HG02884 (cell line): ENCODE results near the gene ACSBG1.
A peak's percentile ranks its signal among the peaks of the same experiment; 100 is the strongest.
"Not testable (repeated sequence)": the region's sequence is repeated elsewhere in the genome, so short reads cannot be mapped to it uniquely, and the experiment has no call there.

Source experiments
- ATAC-seq: cut with Tn5 transposase; IDR thresholded peaks from one replicate; pipeline ENCODE4 v1.9.1; 2021; ENCODE audit warnings: mild to moderate bottlenecking, moderate library complexity; ENCODE audit not compliant: unreplicated experiment

ACSBG1 gene

DNA sequence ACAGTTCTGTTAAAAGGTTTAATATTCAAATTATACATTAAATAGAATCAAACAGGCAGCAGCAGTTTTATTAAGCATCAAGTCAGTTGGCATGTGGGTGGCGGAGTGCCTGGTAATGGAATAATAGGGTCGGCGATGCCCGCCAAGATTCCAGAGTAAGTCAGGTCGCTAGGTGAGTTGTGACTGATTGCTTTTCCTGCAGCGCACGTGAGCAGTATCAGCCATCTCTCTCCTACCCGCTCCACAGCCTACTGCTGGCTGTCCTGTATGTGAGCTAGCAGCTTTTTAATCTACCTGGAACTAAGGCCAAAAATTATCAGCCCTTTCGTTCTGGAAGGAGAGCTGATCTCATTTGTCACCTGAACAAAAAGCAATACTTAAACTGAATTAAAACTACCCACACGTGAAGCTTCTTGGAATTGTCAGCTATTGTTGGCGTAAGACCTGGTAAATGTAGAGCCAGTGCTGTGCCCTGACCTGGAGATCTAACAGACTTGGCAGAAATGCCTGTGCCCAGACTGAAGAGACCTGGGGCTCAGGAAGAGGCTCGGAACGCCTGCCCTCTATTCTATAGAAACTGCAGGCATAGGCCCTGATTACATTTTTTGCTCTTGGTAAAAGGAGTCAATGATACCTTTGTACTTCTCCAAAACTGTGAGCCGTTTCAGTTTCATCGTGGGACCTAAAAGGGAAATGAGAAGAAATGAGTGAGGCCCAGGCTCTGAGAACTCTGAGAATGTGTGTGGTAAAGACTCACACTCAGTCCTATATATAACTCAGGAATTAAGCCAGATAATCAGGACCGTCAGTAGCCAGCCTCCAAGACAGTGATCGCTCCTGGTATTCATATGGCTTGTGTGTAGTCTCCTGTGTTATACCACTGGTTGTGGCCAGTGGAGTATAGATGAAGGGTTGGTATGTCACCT lies 63.3 kb downstream of the ACSBG1 start:
- peak; percentile 72 for ATAC-seq

- ATAC-seq: no peak
These were observed 65.8 kb downstream of the ACSBG1 start for GRCh38 chr15:78168608-78169007.

GRCh38 chr15:78167227-78167888 lies 67.0 kb downstream of the ACSBG1 start:
- peak; percentile 64 for ATAC-seq

DNA sequence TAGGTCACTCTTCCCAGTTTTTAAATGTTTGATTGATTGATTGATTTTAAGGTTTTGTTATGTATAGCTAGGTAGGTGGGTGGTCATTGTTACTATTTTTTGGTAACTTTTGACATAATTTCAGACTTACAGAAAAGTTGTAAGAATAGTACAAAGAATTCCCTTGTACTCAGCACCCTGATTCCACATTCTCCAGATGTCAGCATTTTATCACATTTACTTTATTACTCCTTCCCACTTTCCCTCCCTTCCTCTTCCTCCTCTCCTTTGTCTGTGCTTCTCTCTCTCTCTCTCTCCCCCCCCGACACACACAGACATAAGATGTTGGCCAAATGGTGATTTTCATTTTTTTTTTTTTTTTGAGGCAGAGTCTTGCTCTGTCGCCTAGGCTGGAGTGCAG lies 70.4 kb downstream of the ACSBG1 start:
- no peak for ATAC-seq

GRCh38 chr15:78162038-78162437 lies 72.3 kb downstream of the ACSBG1 start:
- ATAC-seq: no peak

DNA sequence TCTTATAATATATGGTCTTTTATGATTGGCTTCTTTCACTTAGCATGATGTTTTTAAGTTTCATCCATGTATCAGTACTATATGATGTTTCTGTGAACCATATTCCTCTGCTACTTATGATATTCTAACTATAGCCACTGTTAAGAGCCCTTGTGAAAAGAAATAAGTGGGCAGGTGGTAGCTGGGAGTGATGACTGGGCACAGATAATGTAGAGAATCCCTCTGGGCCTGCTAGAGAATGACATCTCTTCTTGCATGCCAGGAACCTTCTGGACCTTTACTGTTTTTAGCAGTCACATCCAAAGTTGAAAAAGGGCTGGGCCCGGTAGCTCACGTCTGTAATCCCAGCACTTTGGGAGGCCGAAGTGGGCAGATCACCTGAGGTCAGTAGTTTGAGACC lies 75.0 kb downstream of the ACSBG1 start:
- no peak for ATAC-seq

DNA sequence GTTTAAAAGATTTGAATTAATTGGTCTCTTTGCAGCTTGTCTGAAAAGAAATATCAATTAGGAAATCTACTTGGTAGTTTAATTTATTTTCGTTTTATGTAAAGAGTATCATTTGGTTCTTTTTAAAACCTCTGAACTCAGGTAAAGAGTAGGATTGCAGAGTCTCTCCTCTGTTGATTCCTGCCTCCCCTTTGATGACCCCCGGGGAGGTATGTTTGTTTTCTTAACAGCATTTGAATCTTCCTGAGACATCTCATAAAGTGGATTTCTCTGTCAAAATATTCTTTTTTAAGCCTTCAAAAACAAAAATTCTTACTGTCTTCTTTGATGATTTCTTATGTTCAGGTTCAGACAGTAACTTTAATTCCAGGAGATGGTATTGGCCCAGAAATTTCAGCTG lies 77.2 kb downstream of the ACSBG1 start:
- no peak for ATAC-seq

GRCh38 chr15:78156653-78157052 lies 77.7 kb downstream of the ACSBG1 start:
- no peak for ATAC-seq

DNA sequence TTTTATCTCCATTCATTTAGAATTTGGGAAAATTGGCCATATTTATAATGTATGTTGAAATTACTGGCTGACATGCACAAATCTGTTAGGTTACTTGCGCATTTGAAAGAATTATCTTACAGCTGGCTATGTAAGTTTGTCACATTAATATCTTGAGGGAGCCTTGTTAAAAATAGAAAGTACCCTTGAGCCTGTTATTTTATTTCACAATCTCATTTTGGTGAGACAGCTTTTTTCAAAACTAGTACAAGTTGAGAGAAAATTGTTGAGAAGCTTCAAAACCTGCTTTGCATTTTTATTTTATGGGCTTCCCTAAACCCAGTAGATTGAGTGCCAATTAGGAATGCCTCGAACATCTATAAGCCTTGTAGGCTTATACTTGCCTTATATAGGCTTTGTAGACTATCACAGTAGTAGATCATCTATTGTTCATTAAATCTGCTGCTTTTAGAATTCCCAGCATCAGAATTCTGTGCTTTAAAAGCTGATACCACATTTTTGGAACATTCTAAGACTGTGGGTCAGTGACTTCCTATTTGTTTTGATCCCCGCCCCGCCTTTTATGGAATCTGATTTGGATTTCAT lies 78.9 kb downstream of the ACSBG1 start:
- ATAC-seq: no peak

DNA sequence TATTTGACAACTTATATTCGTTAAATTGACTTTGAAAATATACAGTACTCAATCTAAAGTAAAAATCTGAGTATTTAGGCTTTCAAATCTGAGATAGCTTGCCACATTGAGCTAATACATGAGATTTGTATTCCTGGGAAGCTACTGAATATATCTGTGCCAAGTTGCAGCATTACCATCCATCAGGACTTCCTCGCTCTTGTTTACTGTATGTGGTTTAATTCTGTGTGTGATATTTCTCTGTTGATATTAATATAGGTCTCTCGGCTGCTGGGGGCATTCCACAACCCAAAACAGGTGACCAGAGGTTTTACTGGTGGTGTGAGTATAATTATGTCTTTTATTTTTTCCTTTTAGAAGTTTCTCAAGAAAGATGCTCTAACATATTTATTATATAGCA lies 79.4 kb downstream of the ACSBG1 start:
- ATAC-seq: no peak

DNA sequence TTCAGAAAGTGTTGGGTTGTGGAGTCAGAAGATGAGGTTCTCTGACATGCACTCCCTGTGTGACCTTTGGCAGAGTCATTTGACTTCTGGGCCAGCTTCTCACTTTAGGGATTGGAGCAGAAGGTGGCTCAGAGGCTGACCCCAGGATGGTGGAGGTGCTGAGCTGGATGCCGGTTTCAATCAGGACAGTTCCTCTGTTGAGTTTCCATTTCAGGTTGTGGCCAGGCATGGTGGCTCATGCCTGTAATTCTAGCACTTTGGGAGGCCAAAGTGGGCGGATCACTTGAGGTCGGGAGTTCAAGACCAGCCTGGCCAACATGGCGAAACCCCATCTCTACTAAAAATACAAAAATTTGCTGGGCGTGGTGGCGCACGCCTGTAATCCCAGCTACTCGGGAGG lies 83.3 kb downstream of the ACSBG1 start:
- not testable (repeated sequence) for ATAC-seq

DNA sequence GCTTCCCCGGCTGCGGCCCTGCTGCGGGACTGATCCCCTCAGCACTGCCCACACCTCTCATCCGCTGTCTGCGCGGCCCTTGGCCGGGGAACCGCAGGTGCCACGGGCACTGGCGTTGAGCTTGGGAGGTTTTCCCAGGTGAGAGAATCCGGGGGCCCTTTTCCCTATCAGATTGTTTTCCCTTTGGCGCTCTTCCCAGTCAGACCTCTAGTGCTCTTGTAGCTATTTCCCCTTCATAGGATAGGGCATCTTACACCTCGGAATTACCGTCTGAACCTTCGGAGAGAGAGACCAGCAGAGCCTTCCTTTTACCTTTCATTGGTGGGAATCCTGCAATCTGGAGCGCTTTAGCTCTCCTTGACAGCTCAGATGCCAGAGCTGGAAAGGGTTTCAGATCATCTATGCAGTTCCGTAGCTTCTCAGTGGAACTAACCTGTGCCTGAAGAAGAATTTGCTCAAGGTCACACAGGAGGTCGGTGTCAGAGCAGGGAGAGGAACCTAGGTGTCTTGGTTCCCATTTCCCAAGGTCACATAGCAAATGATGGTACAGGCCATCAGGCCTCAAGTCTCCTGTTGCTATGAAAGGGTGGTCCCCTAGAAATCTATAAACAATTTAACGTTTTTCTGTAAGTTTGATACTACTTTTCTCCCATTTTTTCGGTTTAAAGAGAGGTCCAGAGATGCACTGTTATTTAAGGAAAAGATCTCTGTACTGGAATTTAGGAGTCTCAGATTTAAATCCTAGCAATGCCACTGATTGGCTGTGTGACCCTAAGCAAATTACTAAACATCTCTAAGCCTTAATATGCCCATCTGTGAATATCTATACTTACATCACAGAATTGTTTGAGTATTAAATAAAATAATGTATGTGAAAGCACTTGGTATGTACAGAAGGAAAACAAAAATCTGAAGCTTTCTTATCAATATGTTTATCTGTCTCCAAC lies 84.3 kb downstream of the ACSBG1 start:
- no peak for ATAC-seq

- ATAC-seq: peak; percentile 81
These were observed 85.1 kb downstream of the ACSBG1 start, which contains the start of gene IDH3A for GRCh38 chr15:78149068-78149804. TSS of gene IDH3A (plus strand) at chr15:78149362. CDS start at chr15:78149404, 42 bp downstream.

DNA sequence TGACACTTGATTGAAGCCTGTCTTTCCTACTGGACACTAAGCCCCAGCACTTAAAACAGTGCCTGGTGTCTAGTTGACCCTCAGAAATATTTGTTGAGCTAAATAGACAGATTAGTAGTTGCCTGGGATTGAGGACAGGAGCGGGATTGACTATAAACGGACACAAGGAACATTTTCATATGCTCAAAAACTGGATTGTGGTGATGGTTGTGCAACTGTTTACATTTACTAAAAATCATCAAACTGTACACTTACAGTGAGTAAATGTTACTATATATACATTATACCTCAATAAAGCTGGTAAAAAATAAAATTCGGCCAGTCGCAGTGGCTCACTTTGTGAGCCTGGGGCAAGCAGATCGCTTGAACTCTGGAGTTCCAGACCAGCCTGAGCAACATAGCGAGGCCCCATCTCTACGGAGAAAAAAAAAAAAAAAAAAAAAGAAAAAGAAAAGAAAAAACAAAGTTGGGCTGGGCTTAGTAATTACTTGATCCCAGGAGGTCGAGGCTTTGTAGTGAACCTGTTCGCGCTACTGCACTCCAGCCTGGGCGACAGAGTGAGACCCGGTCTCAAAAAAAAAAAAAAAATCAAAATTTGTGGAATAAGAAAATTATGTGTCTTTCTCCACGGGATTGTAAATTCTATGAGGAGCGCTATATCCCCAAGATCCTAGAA lies 85.8 kb downstream of the ACSBG1 start:
- no peak for ATAC-seq

DNA sequence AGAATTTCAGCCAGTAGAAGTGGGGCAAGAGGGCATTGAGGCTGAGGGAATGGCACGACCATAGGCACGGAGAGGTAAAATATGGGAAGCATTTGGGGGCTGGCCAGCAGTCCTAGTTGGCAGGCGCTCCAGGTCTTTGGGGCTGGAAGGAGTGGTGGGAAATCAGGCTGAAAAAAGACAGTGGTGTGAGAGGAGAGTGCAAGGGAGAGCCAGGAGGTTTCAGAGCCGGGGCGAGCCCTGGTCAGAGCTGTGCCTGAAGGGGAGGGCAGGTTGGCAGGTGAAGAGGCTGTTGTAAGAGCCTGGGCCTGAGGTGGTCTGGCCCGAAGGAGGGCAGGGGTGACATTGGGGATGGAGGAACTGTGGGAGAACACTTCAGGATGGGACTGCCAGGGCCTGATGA lies 86.8 kb downstream of the ACSBG1 start:
- ATAC-seq: no peak

DNA sequence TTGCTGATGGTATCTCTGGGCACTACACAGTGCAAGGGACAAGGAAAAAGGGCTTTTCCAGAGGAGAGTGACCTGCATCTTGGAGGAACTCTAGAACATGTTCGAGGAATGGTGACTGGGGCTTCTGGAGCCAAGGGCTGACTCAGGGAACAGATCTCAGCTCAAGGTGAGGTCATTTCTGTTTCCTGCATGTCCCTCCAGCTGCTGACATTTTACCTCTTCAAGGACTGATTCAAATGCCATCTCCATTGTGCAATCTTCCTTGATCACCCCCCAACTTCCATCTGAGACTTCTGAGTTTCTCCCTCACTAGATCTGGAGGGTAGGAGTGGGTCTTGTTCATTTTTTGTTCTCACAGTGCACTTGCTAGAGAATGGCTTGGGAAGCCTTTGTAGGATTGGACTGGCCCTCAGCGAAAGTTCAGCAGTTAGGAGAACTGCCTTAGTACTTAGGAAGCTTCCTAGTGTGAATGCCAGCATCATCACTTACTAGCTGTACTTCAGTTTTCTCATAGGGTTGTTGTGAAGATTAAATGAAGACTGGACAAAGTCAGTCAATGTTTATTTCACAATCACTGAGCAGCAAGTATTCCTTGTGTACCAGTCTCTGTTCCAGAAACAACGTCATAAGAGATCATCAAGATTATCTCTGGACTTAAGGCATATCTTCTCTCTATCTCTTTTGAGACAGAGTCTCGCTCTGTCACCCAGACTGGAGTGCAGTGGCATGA lies 87.8 kb downstream of the ACSBG1 start:
- ATAC-seq: no peak

GRCh38 chr15:78142332-78142731 lies 92.0 kb downstream of the ACSBG1 start:
- no peak for ATAC-seq

DNA sequence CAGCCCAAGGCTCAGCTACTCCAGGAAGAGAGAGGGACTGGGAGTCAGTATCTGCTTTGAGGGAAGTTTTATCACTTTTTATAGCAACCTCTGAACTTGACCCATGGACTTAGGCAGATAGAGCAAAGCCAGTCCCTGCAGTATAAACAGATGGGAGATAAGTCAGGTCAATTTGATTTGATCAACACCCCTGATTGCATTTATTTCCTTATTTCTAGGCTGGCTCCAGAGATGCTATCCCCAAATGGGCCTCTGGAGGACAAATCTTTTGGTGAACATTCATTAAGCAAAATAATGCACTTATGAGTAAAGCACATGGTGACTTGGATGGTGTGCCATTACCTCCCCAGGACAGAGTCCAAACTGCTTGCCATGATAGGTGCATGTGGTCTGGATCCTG lies 94.1 kb downstream of the ACSBG1 start:
- no peak for ATAC-seq

DNA sequence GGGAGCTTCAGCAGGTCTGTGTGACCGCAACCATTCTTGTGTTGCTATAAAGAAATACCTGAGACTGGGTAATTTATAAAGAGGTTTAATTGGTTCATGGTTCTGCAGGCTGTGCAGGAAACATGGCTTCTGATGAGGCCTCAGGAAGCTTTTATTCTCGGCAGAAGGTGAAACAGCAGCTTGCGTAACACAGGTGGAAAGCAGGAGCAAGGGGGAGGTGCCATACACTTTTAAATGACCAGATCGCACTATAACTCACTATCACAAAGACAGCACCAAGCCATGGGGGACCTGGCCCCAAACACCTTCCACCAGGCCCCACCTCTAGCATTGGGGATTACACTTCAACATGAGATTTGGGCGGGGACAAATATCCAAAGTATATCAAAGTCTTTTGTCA lies 94.8 kb downstream of the ACSBG1 start:
- no peak for ATAC-seq
